Measurements from ENCODE around the gene GLYATL1.
A peak's percentile ranks its signal among the peaks of the same experiment; 100 is the strongest.

GLYATL1 gene

GRCh38 chr11:58939277-58939676 lies at the start of gene GLYATL1:
GLYATL1 (plus strand) TSS chr11:58939488; CDS start chr11:58947088, 7,600 bp downstream.
- DNase-seq, result no peak

- no peak for DNase-seq
Measured at GRCh38 chr11:58893899-58894298, 45.4 kb upstream of the GLYATL1 start.

- DNase-seq, result no peak
Measured at GRCh38 chr11:58898106-58898505, 41.2 kb upstream of the GLYATL1 start.

GRCh38 chr11:58900479-58901420 lies 38.5 kb upstream of the GLYATL1 start:
- peak; percentile 49 to 50 for DNase-seq

GRCh38 chr11:58902881-58903280 lies 36.4 kb upstream of the GLYATL1 start:
- no peak for DNase-seq

GRCh38 chr11:58905011-58905720 lies 34.1 kb upstream of the GLYATL1 start:
- DNase-seq, result peak in 1 of 2 experiments; percentile 7

- peak in 1 of 2 experiments; percentile 19 for DNase-seq
Measured at GRCh38 chr11:58905721-58906547, 33.4 kb upstream of the GLYATL1 start.

GRCh38 chr11:58907780-58908179 lies 31.5 kb upstream of the GLYATL1 start:
- DNase-seq, result no peak

- no peak for DNase-seq
Measured at GRCh38 chr11:58912124-58912523, 27.2 kb upstream of the GLYATL1 start.

GRCh38 chr11:58913685-58914084 lies 25.6 kb upstream of the GLYATL1 start:
- DNase-seq, result no peak

- DNase-seq, result no peak
Measured at GRCh38 chr11:58914821-58915543, 24.3 kb upstream of the GLYATL1 start.

- no peak for DNase-seq
Measured at GRCh38 chr11:58916637-58917036, 22.7 kb upstream of the GLYATL1 start.

- DNase-seq, result no peak
Measured at GRCh38 chr11:58917159-58917783, 22.0 kb upstream of the GLYATL1 start.

GRCh38 chr11:58919561-58919960 lies 19.7 kb upstream of the GLYATL1 start:
- no peak for DNase-seq

- no peak for DNase-seq
Measured at GRCh38 chr11:58919980-58920379, 19.3 kb upstream of the GLYATL1 start.

- no peak for DNase-seq
Measured at GRCh38 chr11:58921778-58922390, 17.4 kb upstream of the GLYATL1 start.

- no peak for DNase-seq
Measured at GRCh38 chr11:58922479-58922878, 16.8 kb upstream of the GLYATL1 start.

GRCh38 chr11:58923300-58923788 lies 15.9 kb upstream of the GLYATL1 start:
- DNase-seq, result peak; percentile 5 to 51

GRCh38 chr11:58924230-58924629 lies 15.1 kb upstream of the GLYATL1 start:
- no peak for DNase-seq

GRCh38 chr11:58926251-58926650 lies 13.0 kb upstream of the GLYATL1 start:
- no peak for DNase-seq

- DNase-seq, result no peak
Measured at GRCh38 chr11:58926695-58927094, 12.6 kb upstream of the GLYATL1 start.

Data from NCI-H526 (cell line).